Mucosa of descending colon (tissue), 3 donors: Measurements from ENCODE around the gene SMIM27. TPM values are rescaled to one million over a fixed set of nuclear protein-coding genes. Genes with fewer than 3 reads are reported as not detected.

Experiments
- ATAC-seq: fragments of 200-7000 bp; cut with Tn5 transposase; one replicate; pipeline ENCODE4 v1.9.1; 2020; ENCODE audit warnings: mild to moderate bottlenecking, moderate library complexity
- DNase-seq, 3 donors: peaks; one replicate each; pipeline ENCODE4 v3.0.0-alpha.2; 2020
- H3K36me3 ChIP-seq: fragments of 200-600 bp; one replicate; pipeline ENCODE4 v1.8.0; 2021; ENCODE audit warnings: low read depth, mild to moderate bottlenecking
- H3K4me1 ChIP-seq: fragments of 200-600 bp; one replicate; pipeline ENCODE4 v1.8.0; 2021; ENCODE audit warnings: low read depth, mild to moderate bottlenecking
- H3K4me3 ChIP-seq: fragments of 200-600 bp; one replicate; pipeline ENCODE4 v1.8.0; 2021; ENCODE audit warnings: mild to moderate bottlenecking
- H3K9me3 ChIP-seq: fragments of 200-600 bp; one replicate; pipeline ENCODE4 v1.8.0; 2021; ENCODE audit warnings: mild to moderate bottlenecking
- CTCF ChIP-seq: fragments of 200-600 bp; IDR thresholded peaks from one replicate; pipeline ENCODE4 v1.8.0; 2022; ENCODE audit warnings: antibody characterized with exemption, mild to moderate bottlenecking
- intact Hi-C, 2 donors: fragments of 100-400 bp; cut with DNase I in 1 of 2; cut with micrococcal nuclease in 1 of 2; formaldehyde crosslinking; loops; one replicate each; pipeline versions ENCODE4 v1.11.0 to v1.11.1; 2022; cut with DNase I, micrococcal nuclease
- total RNA-seq, 3 donors: library from RNA; stranded (reverse); fragmentation: NEBNext Ultra II Directional in 2 of 3; extraction: Animal tissue kit (Norgen Biotek cat#: 25700) in 2 of 3; gene quantifications; one replicate each; pipeline versions ENCODE4 v1.2.1 to v1.2.4, GENCODE V29; 2021 to 2023
- donor health status: DM: no; HTN: no; CAD: no; lungs with moderate emphysema.
- donor health status: DM: no; HTN: no; CAD: no.
- donor health status: DM: no; HTN: yes; CAD: no.

The SMIM27 gene
- total RNA-seq, 3 donors from 2014 or later, result 8.3 to 10.1 (median 9.9) TPM

- H3K4me3 ChIP-seq, result no peak overlapping the region
- ATAC-seq (no peak), DNase-seq (no peak)
- no peaks in the 10 kb centered on the region for H3K36me3 ChIP-seq
- no peaks in the 10 kb centered on the region for H3K4me1 ChIP-seq
- intact Hi-C loops, result no loop called here
- TF ChIP-seq CTCF, result no peak
- no peaks in the 10 kb centered on the region for H3K9me3 ChIP-seq
Observed at GRCh38 chr9:32558408-32558934, 6.3 kb downstream of the SMIM27 start.

GRCh38 chr9:32565967-32566366 lies 13.8 kb downstream of the SMIM27 start:
- DNase-seq (no peak), ATAC-seq (no peak)
- intact Hi-C loops, result no loop called here
- no peaks in the 10 kb centered on the region for H3K9me3 ChIP-seq
- peaks cover 2% of the 10 kb centered on the region for H3K4me1 ChIP-seq
- H3K4me3 ChIP-seq, result no peak overlapping the region
- H3K36me3 ChIP-seq, result no peaks in the 10 kb centered on the region
- no peak for TF ChIP-seq CTCF

- DNase-seq (peak in 1 of 3 donors; percentile 49), ATAC-seq (no peak)
- TF ChIP-seq CTCF, result no peak
- Histone ChIP-seq H3K36me3 (no peaks in the 10 kb centered on the region), H3K4me3 (no peak overlapping the region), H3K9me3 (no peaks in the 10 kb centered on the region), H3K4me1 (peaks cover 10% of the 10 kb centered on the region)
- intact Hi-C loops, result no loop called here
Observed at GRCh38 chr9:32566770-32567169, 14.6 kb downstream of the SMIM27 start.

- ATAC-seq (no peak), DNase-seq (no peak)
- no peak overlapping the region for H3K4me3 ChIP-seq
- H3K9me3 ChIP-seq, result no peaks in the 10 kb centered on the region
- intact Hi-C loops, result loop anchor here (5.0 to 10.0 kb wide), 2 partner anchors 45 to 193 kb away; partner anchors contain the start of gene RIGI (in 1 of the 2)
- H3K36me3 ChIP-seq, result no peaks in the 10 kb centered on the region
- TF ChIP-seq CTCF, result no peak
- H3K4me1 ChIP-seq, result peaks cover 16% of the 10 kb centered on the region
Observed at GRCh38 chr9:32570262-32570661, 18.1 kb downstream of the SMIM27 start.

- intact Hi-C loops, result loop anchor here (5.0 to 10.0 kb wide), 2 partner anchors 47 to 195 kb away; partner anchors contain the start of gene RIGI (in 1 of the 2)
- Histone ChIP-seq H3K4me3 (peak overlapping the region; percentile 87), H3K9me3 (no peaks in the 10 kb centered on the region), H3K36me3 (no peaks in the 10 kb centered on the region), H3K4me1 (peaks cover 16% of the 10 kb centered on the region)
- TF ChIP-seq CTCF, result peak; percentile 19
- peak; percentile 49 to 86 (median 61) for DNase-seq
- ATAC-seq, result peak; percentile 91
Observed at GRCh38 chr9:32571969-32572899, 20.1 kb downstream of the SMIM27 start.
